Measurements from ENCODE around the gene IGF2.

IGF2 gene

DNA sequence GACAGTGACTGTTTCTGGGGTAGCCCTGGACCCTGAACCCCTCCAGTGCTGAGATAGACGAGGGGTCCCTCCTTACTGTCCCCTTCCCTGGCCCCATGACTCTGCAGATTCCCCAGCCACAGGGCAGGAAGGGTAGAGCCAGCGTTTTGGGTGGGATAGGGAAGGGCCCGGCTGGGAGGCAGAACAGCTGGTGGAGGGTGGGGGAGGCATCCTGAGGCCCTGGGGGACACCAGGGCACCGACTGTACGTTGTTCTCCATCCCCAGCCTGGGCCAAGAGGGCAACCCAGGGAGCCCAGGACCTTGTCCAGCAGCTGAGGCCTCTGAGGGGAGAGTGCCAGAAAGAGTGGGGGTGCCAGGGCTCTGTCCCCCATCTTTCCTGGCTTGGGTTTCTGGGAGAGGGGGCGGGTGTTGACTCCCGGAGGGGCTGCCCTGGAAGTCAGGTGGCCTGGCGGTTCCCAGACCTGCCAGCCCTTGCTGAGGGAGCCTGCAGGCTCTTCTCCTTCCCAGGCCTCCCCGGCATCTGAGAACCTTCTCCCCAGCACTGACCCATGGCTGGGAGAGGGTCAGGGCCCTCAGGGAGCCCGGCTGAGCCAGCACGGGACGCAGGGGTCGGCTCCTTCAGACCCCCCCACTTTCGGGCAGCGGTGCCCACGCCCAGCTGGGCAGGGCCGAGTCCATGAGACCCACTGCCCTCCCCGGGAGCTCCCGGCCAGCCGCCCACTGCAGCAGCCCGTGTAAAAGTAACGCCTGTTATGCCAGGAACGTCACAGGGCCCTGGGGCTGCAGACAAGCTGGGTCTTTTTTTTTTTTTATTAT, 30.3 kb downstream of the IGF2 start:
- Histone ChIP-seq H3K9me3 (ENCODE audit: control insufficient read depth, insufficient read depth, low read depth, low read length) (no peaks in the 10 kb centered on the region), H3K36me3 (ENCODE audit: control insufficient read depth in 2 of 2, insufficient read depth in 1 of 2, low read length in 2 of 2) (no peaks in the 10 kb centered on the region), H3K27ac (ENCODE audit: extremely low read depth, low read depth, low read length) (no peak overlapping the region), H3K4me1 (ENCODE audit: control insufficient read depth, insufficient read depth, low read length) (no peaks in the 10 kb centered on the region), H3K4me3 (ENCODE audit: low read depth, low read length) (no peak overlapping the region)
- ChIA-PET POLR2A (no interaction called here), CTCF (interaction anchor here (0.6 to 1.9 kb wide), 4 partner anchors 9 to 197 kb away, joined by 3 to 6 read pairs (median 3); no protein-coding TSS in a partner anchor)
- TF ChIP-seq ZNF133 (tag by site-specific recombination; IDR thresholded peaks at IDR 0.05) (no peak), ZBTB21 (tag by site-specific recombination; IDR thresholded peaks at IDR 0.05) (no peak), ZNF624 (tag by site-specific recombination; IDR thresholded peaks at IDR 0.05) (no peak), ZNF266 (tag by site-specific recombination; IDR thresholded peaks at IDR 0.05; ENCODE audit: low read depth) (no peak), ZNF112 (tag by site-specific recombination; IDR thresholded peaks at IDR 0.05) (no peak), HOXC10 (CRISPR knock-in tag; IDR thresholded peaks at IDR 0.05) (no peak), BCL11B (tag by site-specific recombination; IDR thresholded peaks at IDR 0.05; ENCODE audit: low read depth) (no peak), ZNF341 (tag by site-specific recombination; IDR thresholded peaks at IDR 0.05; ENCODE audit: low read depth) (no peak), ZNF623 (tag by site-specific recombination; IDR thresholded peaks at IDR 0.05) (no peak), PRDM6 (tag by site-specific recombination; IDR thresholded peaks at IDR 0.05) (no peak), ZNF19 (tag by site-specific recombination; IDR thresholded peaks at IDR 0.05; ENCODE audit: low read depth) (no peak), ZNF292 (tag by site-specific recombination; IDR thresholded peaks at IDR 0.05; ENCODE audit: borderline replicate concordance, low read depth) (no peak)
- TF ChIP-seq, protein P1, sequence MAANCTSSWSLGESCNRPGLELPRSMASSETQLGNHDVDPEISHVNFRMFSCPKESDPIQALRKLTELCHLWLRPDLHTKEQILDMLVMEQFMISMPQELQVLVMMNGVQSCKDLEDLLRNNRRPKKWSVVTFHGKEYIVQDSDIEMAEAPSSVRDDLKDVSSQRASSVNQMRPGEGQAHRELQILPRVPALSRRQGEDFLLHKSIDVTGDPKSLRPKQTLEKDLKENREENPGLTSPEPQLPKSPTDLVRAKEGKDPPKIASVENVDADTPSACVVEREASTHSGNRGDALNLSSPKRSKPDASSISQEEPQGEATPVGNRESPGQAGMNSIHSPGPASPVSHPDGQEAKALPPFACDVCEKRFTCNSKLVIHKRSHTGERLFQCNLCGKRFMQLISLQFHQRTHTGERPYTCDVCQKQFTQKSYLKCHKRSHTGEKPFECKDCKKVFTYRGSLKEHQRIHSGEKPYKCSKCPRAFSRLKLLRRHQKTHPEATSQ (tag by site-specific recombination; IDR thresholded peaks at IDR 0.05): no peak
- TF ChIP-seq, protein P2, sequence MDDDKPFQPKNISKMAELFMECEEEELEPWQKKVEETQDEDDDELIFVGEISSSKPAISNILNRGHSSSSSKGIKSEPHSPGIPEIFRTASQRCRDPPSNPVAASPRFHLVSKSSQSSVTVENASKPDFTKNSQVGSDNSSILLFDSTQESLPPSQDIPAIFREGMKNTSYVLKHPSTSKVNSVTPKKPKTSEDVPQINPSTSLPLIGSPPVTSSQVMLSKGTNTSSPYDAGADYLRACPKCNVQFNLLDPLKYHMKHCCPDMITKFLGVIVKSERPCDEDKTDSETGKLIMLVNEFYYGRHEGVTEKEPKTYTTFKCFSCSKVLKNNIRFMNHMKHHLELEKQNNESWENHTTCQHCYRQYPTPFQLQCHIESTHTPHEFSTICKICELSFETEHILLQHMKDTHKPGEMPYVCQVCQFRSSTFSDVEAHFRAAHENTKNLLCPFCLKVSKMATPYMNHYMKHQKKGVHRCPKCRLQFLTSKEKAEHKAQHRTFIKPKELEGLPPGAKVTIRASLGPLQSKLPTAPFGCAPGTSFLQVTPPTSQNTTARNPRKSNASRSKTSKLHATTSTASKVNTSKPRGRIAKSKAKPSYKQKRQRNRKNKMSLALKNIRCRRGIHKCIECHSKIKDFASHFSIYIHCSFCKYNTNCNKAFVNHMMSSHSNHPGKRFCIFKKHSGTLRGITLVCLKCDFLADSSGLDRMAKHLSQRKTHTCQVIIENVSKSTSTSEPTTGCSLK (tag by site-specific recombination; IDR thresholded peaks at IDR 0.05): no peak
- TF ChIP-seq, protein P3, sequence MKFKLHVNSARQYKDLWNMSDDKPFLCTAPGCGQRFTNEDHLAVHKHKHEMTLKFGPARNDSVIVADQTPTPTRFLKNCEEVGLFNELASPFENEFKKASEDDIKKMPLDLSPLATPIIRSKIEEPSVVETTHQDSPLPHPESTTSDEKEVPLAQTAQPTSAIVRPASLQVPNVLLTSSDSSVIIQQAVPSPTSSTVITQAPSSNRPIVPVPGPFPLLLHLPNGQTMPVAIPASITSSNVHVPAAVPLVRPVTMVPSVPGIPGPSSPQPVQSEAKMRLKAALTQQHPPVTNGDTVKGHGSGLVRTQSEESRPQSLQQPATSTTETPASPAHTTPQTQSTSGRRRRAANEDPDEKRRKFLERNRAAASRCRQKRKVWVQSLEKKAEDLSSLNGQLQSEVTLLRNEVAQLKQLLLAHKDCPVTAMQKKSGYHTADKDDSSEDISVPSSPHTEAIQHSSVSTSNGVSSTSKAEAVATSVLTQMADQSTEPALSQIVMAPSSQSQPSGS (tag by site-specific recombination; IDR thresholded peaks at IDR 0.05; ENCODE audit: low read depth): no peak
- TF ChIP-seq, protein P4, sequence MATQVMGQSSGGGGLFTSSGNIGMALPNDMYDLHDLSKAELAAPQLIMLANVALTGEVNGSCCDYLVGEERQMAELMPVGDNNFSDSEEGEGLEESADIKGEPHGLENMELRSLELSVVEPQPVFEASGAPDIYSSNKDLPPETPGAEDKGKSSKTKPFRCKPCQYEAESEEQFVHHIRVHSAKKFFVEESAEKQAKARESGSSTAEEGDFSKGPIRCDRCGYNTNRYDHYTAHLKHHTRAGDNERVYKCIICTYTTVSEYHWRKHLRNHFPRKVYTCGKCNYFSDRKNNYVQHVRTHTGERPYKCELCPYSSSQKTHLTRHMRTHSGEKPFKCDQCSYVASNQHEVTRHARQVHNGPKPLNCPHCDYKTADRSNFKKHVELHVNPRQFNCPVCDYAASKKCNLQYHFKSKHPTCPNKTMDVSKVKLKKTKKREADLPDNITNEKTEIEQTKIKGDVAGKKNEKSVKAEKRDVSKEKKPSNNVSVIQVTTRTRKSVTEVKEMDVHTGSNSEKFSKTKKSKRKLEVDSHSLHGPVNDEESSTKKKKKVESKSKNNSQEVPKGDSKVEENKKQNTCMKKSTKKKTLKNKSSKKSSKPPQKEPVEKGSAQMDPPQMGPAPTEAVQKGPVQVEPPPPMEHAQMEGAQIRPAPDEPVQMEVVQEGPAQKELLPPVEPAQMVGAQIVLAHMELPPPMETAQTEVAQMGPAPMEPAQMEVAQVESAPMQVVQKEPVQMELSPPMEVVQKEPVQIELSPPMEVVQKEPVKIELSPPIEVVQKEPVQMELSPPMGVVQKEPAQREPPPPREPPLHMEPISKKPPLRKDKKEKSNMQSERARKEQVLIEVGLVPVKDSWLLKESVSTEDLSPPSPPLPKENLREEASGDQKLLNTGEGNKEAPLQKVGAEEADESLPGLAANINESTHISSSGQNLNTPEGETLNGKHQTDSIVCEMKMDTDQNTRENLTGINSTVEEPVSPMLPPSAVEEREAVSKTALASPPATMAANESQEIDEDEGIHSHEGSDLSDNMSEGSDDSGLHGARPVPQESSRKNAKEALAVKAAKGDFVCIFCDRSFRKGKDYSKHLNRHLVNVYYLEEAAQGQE (tag by site-specific recombination; IDR thresholded peaks at IDR 0.05): no peak

All from HEK293 (cell line).